ENCODE data around the gene ACR.
A peak's percentile ranks its signal among the peaks of the same experiment; 100 is the strongest.

The ACR gene

GRCh38 chr22:50734343-50734771, 3.6 kb upstream of the ACR start:
- no peaks in the 10 kb centered on the region for H3K9me3 ChIP-seq (replicated peaks in 1 of 2; ENCODE audit: control insufficient read depth in 2 of 2, insufficient read depth in 1 of 2, low read depth in 1 of 2, low read length in 2 of 2)
- H3K4ac ChIP-seq (ENCODE audit: low read length) = no peak overlapping the region
- peaks cover 0 to 9% of the 10 kb centered on the region in 2 donors for H3K4me1 ChIP-seq (ENCODE audit: control insufficient read depth in 2 of 2, insufficient read depth in 1 of 2, low read depth in 1 of 2, low read length in 2 of 2)
- no peak overlapping the region for H3K4me3 ChIP-seq (ENCODE audit: low read length in 2 of 2)
- no peak overlapping the region for H2AFZ ChIP-seq (ENCODE audit: low read length)
- H3K23ac ChIP-seq (ENCODE audit: low read depth, low read length, poor library complexity) = no peak overlapping the region
- no peak overlapping the region for H3K27ac ChIP-seq (replicated peaks; ENCODE audit: low read length)
- peaks cover 7% of the 10 kb centered on the region for H3K79me1 ChIP-seq (ENCODE audit: low read depth, low read length)
- H4K8ac ChIP-seq (ENCODE audit: low read depth, low read length) = no peak overlapping the region
- no peak overlapping the region for H2BK12ac ChIP-seq (ENCODE audit: low read length)
- no peak overlapping the region for H3K18ac ChIP-seq (ENCODE audit: low read length)
- peaks cover 3 to 5% of the 10 kb centered on the region in 2 donors for H3K36me3 ChIP-seq (replicated peaks in 1 of 2; ENCODE audit: control insufficient read depth in 2 of 2, insufficient read depth in 2 of 2, low read length in 2 of 2)
- H3K27me3 ChIP-seq (ENCODE audit: control insufficient read depth in 3 of 3, insufficient read depth in 3 of 3, low read depth in 1 of 3, low read length in 3 of 3) = peaks cover 0 to 29% (median 0%) of the 10 kb centered on the region in 3 experiments
- H2AK5ac ChIP-seq (ENCODE audit: low read depth, low read length) = no peak overlapping the region
- H3K9ac ChIP-seq (ENCODE audit: low read depth, low read length, poor library complexity) = no peak overlapping the region
- DNase-seq (ENCODE audit: low spot score) = no peak
- H2BK120ac ChIP-seq (ENCODE audit: low read depth, low read length) = no peak overlapping the region
- H3K4me2 ChIP-seq (ENCODE audit: insufficient read depth, low read length, poor library complexity, severe bottlenecking) = no peak overlapping the region
- no peak overlapping the region for H2BK15ac ChIP-seq (ENCODE audit: low read length)
- H2BK5ac ChIP-seq (ENCODE audit: low read length) = no peak overlapping the region
- no CpG with 5 or more reads among the region's 10 CpGs for WGBS, 2 donors (ENCODE audit: extremely low coverage in 2 of 2, insufficient read length in 2 of 2, insufficient replicate concordance in 1 of 2)
- H3K14ac ChIP-seq (ENCODE audit: low read length) = no peak overlapping the region
- no peak overlapping the region for H4K91ac ChIP-seq (ENCODE audit: low read depth, low read length, poor library complexity)

- Histone ChIP-seq H3K23ac (ENCODE audit: low read depth, low read length, poor library complexity) (no peak overlapping the region), H2BK120ac (ENCODE audit: low read depth, low read length) (no peak overlapping the region), H4K8ac (ENCODE audit: low read depth, low read length) (no peak overlapping the region), H4K91ac (ENCODE audit: low read depth, low read length, poor library complexity) (no peak overlapping the region), H2AK5ac (ENCODE audit: low read depth, low read length) (no peak overlapping the region), H3K18ac (ENCODE audit: low read length) (peak overlapping the region; percentile 27), H3K14ac (ENCODE audit: low read length) (no peak overlapping the region), H3K4me1 (ENCODE audit: control insufficient read depth in 2 of 2, insufficient read depth in 1 of 2, low read depth in 1 of 2, low read length in 2 of 2) (peaks cover 0 to 9% of the 10 kb centered on the region in 2 donors), H2BK5ac (ENCODE audit: low read length) (no peak overlapping the region), H3K4me2 (ENCODE audit: insufficient read depth, low read length, poor library complexity, severe bottlenecking) (no peak overlapping the region), H2BK12ac (ENCODE audit: low read length) (no peak overlapping the region), H3K9ac (ENCODE audit: low read depth, low read length, poor library complexity) (no peak overlapping the region), H3K4me3 (ENCODE audit: low read length in 2 of 2) (no peak overlapping the region), H3K9me3 (replicated peaks in 1 of 2; ENCODE audit: control insufficient read depth in 2 of 2, insufficient read depth in 1 of 2, low read depth in 1 of 2, low read length in 2 of 2) (peaks cover 0 to 2% of the 10 kb centered on the region in 2 donors), H3K27me3 (ENCODE audit: control insufficient read depth in 3 of 3, insufficient read depth in 3 of 3, low read depth in 1 of 3, low read length in 3 of 3) (peaks cover 0 to 23% (median 0%) of the 10 kb centered on the region in 3 experiments), H3K27ac (replicated peaks; ENCODE audit: low read length) (no peak overlapping the region), H3K79me1 (ENCODE audit: low read depth, low read length) (peaks cover 2% of the 10 kb centered on the region), H3K36me3 (replicated peaks in 1 of 2; ENCODE audit: control insufficient read depth in 2 of 2, insufficient read depth in 2 of 2, low read length in 2 of 2) (peaks cover 0 to 1% of the 10 kb centered on the region in 2 donors), H2BK15ac (ENCODE audit: low read length) (no peak overlapping the region), H2AFZ (ENCODE audit: low read length) (no peak overlapping the region), H3K4ac (ENCODE audit: low read length) (no peak overlapping the region)
- WGBS, 2 donors (ENCODE audit: extremely low coverage in 2 of 2, insufficient read length in 2 of 2, insufficient replicate concordance in 1 of 2) = no CpG with 5 or more reads among the region's 13 CpGs
- no peak for DNase-seq (ENCODE audit: low spot score)
Observed at GRCh38 chr22:50734986-50735738, 2.8 kb upstream of the ACR start.

DNA sequence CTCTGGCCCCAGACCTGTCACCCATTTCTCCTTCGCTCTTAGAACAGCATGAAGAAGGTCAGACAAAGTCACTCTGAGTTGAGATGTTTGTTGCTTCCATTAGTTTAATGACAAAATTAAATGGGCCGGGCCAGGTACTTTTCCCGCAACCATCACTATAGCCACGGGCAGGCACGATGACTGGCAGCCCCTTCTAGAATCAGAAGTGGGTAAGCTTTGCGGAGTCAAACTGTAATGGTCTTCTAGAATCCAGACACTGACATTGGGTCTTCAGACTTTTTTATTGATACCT, 2.3 kb upstream of the ACR start:
- H3K79me1 ChIP-seq (ENCODE audit: low read depth, low read length) = peaks cover 2% of the 10 kb centered on the region

GRCh38 chr22:50738649-50739227, 734 bp downstream of the ACR start:
- Histone ChIP-seq H2BK5ac (ENCODE audit: low read length) (peak overlapping the region; percentile 87), H3K79me1 (ENCODE audit: low read depth, low read length) (no peaks in the 10 kb centered on the region), H3K36me3 (replicated peaks in 1 of 2; ENCODE audit: control insufficient read depth in 2 of 2, insufficient read depth in 2 of 2, low read length in 2 of 2) (no peaks in the 10 kb centered on the region), H2BK120ac (ENCODE audit: low read depth, low read length) (no peak overlapping the region), H3K27ac (replicated peaks; ENCODE audit: low read length) (no peak overlapping the region), H2AFZ (ENCODE audit: low read length) (no peak overlapping the region), H2BK15ac (ENCODE audit: low read length) (no peak overlapping the region), H3K4me3 (ENCODE audit: low read length in 2 of 2) (peak overlapping the region in 1 of 2 donors; percentile 16), H4K91ac (ENCODE audit: low read depth, low read length, poor library complexity) (no peak overlapping the region), H3K4ac (ENCODE audit: low read length) (no peak overlapping the region), H3K27me3 (ENCODE audit: control insufficient read depth in 3 of 3, insufficient read depth in 3 of 3, low read depth in 1 of 3, low read length in 3 of 3) (peaks cover 0 to 10% (median 0%) of the 10 kb centered on the region in 3 experiments), H2BK12ac (ENCODE audit: low read length) (peak overlapping the region; percentile 41), H3K9ac (ENCODE audit: low read depth, low read length, poor library complexity) (no peak overlapping the region), H4K8ac (ENCODE audit: low read depth, low read length) (no peak overlapping the region), H2AK5ac (ENCODE audit: low read depth, low read length) (no peak overlapping the region), H3K4me1 (ENCODE audit: control insufficient read depth in 2 of 2, insufficient read depth in 1 of 2, low read depth in 1 of 2, low read length in 2 of 2) (peaks cover 0 to 2% of the 10 kb centered on the region in 2 donors), H3K4me2 (ENCODE audit: insufficient read depth, low read length, poor library complexity, severe bottlenecking) (no peak overlapping the region), H3K9me3 (replicated peaks in 1 of 2; ENCODE audit: control insufficient read depth in 2 of 2, insufficient read depth in 1 of 2, low read depth in 1 of 2, low read length in 2 of 2) (peaks cover 0 to 2% of the 10 kb centered on the region in 2 donors), H3K23ac (ENCODE audit: low read depth, low read length, poor library complexity) (no peak overlapping the region), H3K14ac (ENCODE audit: low read length) (no peak overlapping the region), H3K18ac (ENCODE audit: low read length) (peak overlapping the region; percentile 48)
- no CpG with 5 or more reads among the region's 10 CpGs for WGBS, 2 donors (ENCODE audit: extremely low coverage in 2 of 2, insufficient read length in 2 of 2, insufficient replicate concordance in 1 of 2)
- DNase-seq (ENCODE audit: low spot score) = no peak

More for the DNA sequence above, 2.3 kb upstream of the ACR start:
- Histone ChIP-seq H3K27ac (replicated peaks; ENCODE audit: low read length) (no peak overlapping the region), H2BK15ac (ENCODE audit: low read length) (no peak overlapping the region), H3K4ac (ENCODE audit: low read length) (no peak overlapping the region), H3K9ac (ENCODE audit: low read depth, low read length, poor library complexity) (no peak overlapping the region), H3K9me3 (replicated peaks in 1 of 2; ENCODE audit: control insufficient read depth in 2 of 2, insufficient read depth in 1 of 2, low read depth in 1 of 2, low read length in 2 of 2) (peaks cover 0 to 2% of the 10 kb centered on the region in 2 donors), H3K4me1 (ENCODE audit: control insufficient read depth in 2 of 2, insufficient read depth in 1 of 2, low read depth in 1 of 2, low read length in 2 of 2) (peaks cover 0 to 9% of the 10 kb centered on the region in 2 donors), H3K14ac (ENCODE audit: low read length) (no peak overlapping the region), H3K4me3 (ENCODE audit: low read length in 2 of 2) (no peak overlapping the region), H3K27me3 (ENCODE audit: control insufficient read depth in 3 of 3, insufficient read depth in 3 of 3, low read depth in 1 of 3, low read length in 3 of 3) (peaks cover 0 to 20% (median 0%) of the 10 kb centered on the region in 3 experiments), H3K4me2 (ENCODE audit: insufficient read depth, low read length, poor library complexity, severe bottlenecking) (no peak overlapping the region), H2BK12ac (ENCODE audit: low read length) (no peak overlapping the region), H3K36me3 (replicated peaks in 1 of 2; ENCODE audit: control insufficient read depth in 2 of 2, insufficient read depth in 2 of 2, low read length in 2 of 2) (no peaks in the 10 kb centered on the region), H2BK5ac (ENCODE audit: low read length) (no peak overlapping the region), H2AFZ (ENCODE audit: low read length) (no peak overlapping the region), H2BK120ac (ENCODE audit: low read depth, low read length) (no peak overlapping the region), H3K18ac (ENCODE audit: low read length) (no peak overlapping the region), H4K8ac (ENCODE audit: low read depth, low read length) (no peak overlapping the region), H3K23ac (ENCODE audit: low read depth, low read length, poor library complexity) (no peak overlapping the region), H2AK5ac (ENCODE audit: low read depth, low read length) (no peak overlapping the region), H4K91ac (ENCODE audit: low read depth, low read length, poor library complexity) (no peak overlapping the region)
- WGBS, 2 donors (ENCODE audit: extremely low coverage in 2 of 2, insufficient read length in 2 of 2, insufficient replicate concordance in 1 of 2) = no CpG with 5 or more reads among the region's 6 CpGs
- DNase-seq (ENCODE audit: low spot score) = no peak
